HepG2 (cell line): ENCODE results near the gene CTSA. TPM values are rescaled to one million over a fixed set of nuclear protein-coding genes. Genes with fewer than 3 reads are reported as not detected.

Experiments
- ATF1 ChIP-seq: IDR thresholded peaks from 2 replicates; pipeline ENCODE4 v1.6.1; 2016; ENCODE audit warnings: mild to moderate bottlenecking, control low read depth
- EP300 ChIP-seq, 3 experiments: sonication (generic) in 1 of 3; formaldehyde crosslinking in 1 of 3; IDR thresholded peaks; 2 replicates each; pipeline versions ENCODE4 v1.5.1 to v1.6.1; 2011 to 2020; ENCODE audit warnings: low read depth in 2 of 3, low read length in 2 of 3, borderline replicate concordance in 1 of 3, improper control_type of control experiment in 1 of 3, mild to moderate bottlenecking in 1 of 3, missing genetic modification reagents in 1 of 3, moderate library complexity in 1 of 3
- FOSL1 ChIP-seq: sonication (generic); formaldehyde crosslinking; IDR thresholded peaks from 2 replicates; pipeline ENCODE4 v1.9.0; 2021; ENCODE audit warnings: missing genetic modification reagents, borderline replicate concordance
- FOXJ3 ChIP-seq: sonication (generic); formaldehyde crosslinking; IDR thresholded peaks from 2 replicates; pipeline ENCODE4 v1.4.0; 2020; ENCODE audit warnings: missing genetic modification reagents, mild to moderate bottlenecking, borderline replicate concordance
- MEF2D ChIP-seq: sonication (generic); formaldehyde crosslinking; IDR thresholded peaks from 2 replicates; pipeline ENCODE4 v1.5.1; 2020; ENCODE audit warnings: mild to moderate bottlenecking, missing genetic modification reagents
- MZF1 ChIP-seq: sonication (generic); formaldehyde crosslinking; IDR thresholded peaks from 2 replicates; pipeline ENCODE4 v1.8.1; 2023; ENCODE audit warnings: mild to moderate bottlenecking, missing genetic modification reagents, borderline replicate concordance
- PATZ1 ChIP-seq: sonication (generic); formaldehyde crosslinking; IDR thresholded peaks from 2 replicates; pipeline ENCODE4 v1.4.0; 2020; ENCODE audit warnings: missing genetic modification reagents
- RFX1 ChIP-seq: fragments of 450-650 bp; IDR thresholded peaks from 2 replicates; pipeline ENCODE4 v1.6.1; 2017
- ZNF367 ChIP-seq: sonication (generic); formaldehyde crosslinking; IDR thresholded peaks from 2 replicates; pipeline ENCODE4 v1.4.0; 2020; ENCODE audit warnings: missing genetic modification reagents, borderline replicate concordance
- ZNF607 ChIP-seq: sonication (generic); formaldehyde crosslinking; IDR thresholded peaks from 2 replicates; pipeline ENCODE4 v1.5.1; 2020; ENCODE audit warnings: missing genetic modification reagents, mild to moderate bottlenecking, borderline replicate concordance
- ZNF773 ChIP-seq: sonication (generic); formaldehyde crosslinking; IDR thresholded peaks from 2 replicates; pipeline ENCODE4 v1.4.0; 2020; ENCODE audit warnings: missing genetic modification reagents, borderline replicate concordance
- polyA plus RNA-seq, 8 experiments: library from polyadenylated mRNA; depleted of rRNA in 3 of 8; stranded (reverse) in 7 of 8; unstranded in 1 of 8; fragments of >200 nt; fragmentation: Illumina TruSeq in 4 of 8; extraction: Trizol in 4 of 8; gene quantifications; 2 replicates each; pipeline versions ENCODE4 v1.2.1 to v1.2.3, GENCODE V29; 2011 to 2016; ENCODE audit warnings: low read depth in 4 of 8, missing spikeins in 1 of 8, mixed read lengths in 1 of 8; ENCODE audit not compliant: insufficient read depth in 1 of 8
- total RNA-seq, 5 experiments: library from RNA; depleted of rRNA; stranded (reverse); fragments of >200 nt; fragmentation: Illumina TruSeq; extraction: Trizol; gene quantifications; 2 replicates each; pipeline ENCODE4 v1.2.3, GENCODE V29; 2016; ENCODE audit warnings: low read depth in 1 of 5
- TF ChIP-seq, protein P1 (sequence below): sonication (generic); formaldehyde crosslinking; IDR thresholded peaks from 2 replicates; pipeline ENCODE4 v1.4.0; 2020; ENCODE audit warnings: missing genetic modification reagents, borderline replicate concordance
- TF ChIP-seq, protein P2 (sequence below): sonication (generic); formaldehyde crosslinking; IDR thresholded peaks from 2 replicates; pipeline ENCODE4 v1.4.0; 2020; ENCODE audit warnings: low read depth, missing genetic modification reagents
- TF ChIP-seq, protein P3 (sequence below): sonication (generic); formaldehyde crosslinking; IDR thresholded peaks from 2 replicates; pipeline ENCODE4 v1.4.0; 2020; ENCODE audit warnings: missing genetic modification reagents, borderline replicate concordance

Gene CTSA
- total and polyA plus RNA-seq, 2 of the 13 experiments (the other 11 are each of a cell fraction or from before 2014, with no cell fraction given), result 202 to 231 TPM

GRCh38 chr20:45890985-45891983 is at the start of gene CTSA, which contains the start of gene NEURL2 (continued):
- TF ChIP-seq EP300 (IDR thresholded peaks at IDR 0.05; ENCODE audit: low read depth in 2 of 2, low read length in 2 of 2) (peak; percentile 87 to 97), EP300 (CRISPR knock-in tag; IDR thresholded peaks at IDR 0.05; ENCODE audit: borderline replicate concordance) (peak; percentile 95), FOSL1 (CRISPR knock-in tag) (peak; percentile 23), ZNF367 (no peak), MEF2D (peak; percentile 98), ZNF773 (CRISPR knock-in tag) (peak; percentile 37; the same call in 1 of the 2 replicates), ATF1 (CRISPR knock-in tag) (no peak), ZNF607 (CRISPR knock-in tag) (peak; percentile 98), MZF1 (peak; percentile 78), RFX1 (no peak), FOXJ3 (peak; percentile 90; the same call in 1 of the 2 replicates), PATZ1 (CRISPR knock-in tag) (peak; percentile 100)
- TF ChIP-seq, protein P1, sequence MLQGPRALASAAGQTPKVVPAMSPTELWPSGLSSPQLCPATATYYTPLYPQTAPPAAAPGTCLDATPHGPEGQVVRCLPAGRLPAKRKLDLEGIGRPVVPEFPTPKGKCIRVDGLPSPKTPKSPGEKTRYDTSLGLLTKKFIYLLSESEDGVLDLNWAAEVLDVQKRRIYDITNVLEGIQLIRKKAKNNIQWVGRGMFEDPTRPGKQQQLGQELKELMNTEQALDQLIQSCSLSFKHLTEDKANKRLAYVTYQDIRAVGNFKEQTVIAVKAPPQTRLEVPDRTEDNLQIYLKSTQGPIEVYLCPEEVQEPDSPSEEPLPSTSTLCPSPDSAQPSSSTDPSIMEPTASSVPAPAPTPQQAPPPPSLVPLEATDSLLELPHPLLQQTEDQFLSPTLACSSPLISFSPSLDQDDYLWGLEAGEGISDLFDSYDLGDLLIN (CRISPR knock-in tag), result peak; percentile 98; the same call in 1 of the 2 replicates
- TF ChIP-seq, protein P2, sequence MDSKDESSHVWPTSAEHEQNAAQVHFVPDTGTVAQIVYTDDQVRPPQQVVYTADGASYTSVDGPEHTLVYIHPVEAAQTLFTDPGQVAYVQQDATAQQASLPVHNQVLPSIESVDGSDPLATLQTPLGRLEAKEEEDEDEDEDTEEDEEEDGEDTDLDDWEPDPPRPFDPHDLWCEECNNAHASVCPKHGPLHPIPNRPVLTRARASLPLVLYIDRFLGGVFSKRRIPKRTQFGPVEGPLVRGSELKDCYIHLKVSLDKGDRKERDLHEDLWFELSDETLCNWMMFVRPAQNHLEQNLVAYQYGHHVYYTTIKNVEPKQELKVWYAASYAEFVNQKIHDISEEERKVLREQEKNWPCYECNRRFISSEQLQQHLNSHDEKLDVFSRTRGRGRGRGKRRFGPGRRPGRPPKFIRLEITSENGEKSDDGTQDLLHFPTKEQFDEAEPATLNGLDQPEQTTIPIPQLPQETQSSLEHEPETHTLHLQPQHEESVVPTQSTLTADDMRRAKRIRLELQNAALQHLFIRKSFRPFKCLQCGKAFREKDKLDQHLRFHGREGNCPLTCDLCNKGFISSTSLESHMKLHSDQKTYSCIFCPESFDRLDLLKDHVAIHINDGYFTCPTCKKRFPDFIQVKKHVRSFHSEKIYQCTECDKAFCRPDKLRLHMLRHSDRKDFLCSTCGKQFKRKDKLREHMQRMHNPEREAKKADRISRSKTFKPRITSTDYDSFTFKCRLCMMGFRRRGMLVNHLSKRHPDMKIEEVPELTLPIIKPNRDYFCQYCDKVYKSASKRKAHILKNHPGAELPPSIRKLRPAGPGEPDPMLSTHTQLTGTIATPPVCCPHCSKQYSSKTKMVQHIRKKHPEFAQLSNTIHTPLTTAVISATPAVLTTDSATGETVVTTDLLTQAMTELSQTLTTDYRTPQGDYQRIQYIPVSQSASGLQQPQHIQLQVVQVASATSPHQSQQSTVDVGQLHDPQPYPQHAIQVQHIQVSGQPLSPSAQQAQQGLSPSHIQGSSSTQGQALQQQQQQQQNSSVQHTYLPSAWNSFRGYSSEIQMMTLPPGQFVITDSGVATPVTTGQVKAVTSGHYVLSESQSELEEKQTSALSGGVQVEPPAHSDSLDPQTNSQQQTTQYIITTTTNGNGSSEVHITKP (CRISPR knock-in tag), result peak; percentile 94
- TF ChIP-seq, protein P3, sequence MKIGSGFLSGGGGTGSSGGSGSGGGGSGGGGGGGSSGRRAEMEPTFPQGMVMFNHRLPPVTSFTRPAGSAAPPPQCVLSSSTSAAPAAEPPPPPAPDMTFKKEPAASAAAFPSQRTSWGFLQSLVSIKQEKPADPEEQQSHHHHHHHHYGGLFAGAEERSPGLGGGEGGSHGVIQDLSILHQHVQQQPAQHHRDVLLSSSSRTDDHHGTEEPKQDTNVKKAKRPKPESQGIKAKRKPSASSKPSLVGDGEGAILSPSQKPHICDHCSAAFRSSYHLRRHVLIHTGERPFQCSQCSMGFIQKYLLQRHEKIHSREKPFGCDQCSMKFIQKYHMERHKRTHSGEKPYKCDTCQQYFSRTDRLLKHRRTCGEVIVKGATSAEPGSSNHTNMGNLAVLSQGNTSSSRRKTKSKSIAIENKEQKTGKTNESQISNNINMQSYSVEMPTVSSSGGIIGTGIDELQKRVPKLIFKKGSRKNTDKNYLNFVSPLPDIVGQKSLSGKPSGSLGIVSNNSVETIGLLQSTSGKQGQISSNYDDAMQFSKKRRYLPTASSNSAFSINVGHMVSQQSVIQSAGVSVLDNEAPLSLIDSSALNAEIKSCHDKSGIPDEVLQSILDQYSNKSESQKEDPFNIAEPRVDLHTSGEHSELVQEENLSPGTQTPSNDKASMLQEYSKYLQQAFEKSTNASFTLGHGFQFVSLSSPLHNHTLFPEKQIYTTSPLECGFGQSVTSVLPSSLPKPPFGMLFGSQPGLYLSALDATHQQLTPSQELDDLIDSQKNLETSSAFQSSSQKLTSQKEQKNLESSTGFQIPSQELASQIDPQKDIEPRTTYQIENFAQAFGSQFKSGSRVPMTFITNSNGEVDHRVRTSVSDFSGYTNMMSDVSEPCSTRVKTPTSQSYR (CRISPR knock-in tag), result peak; percentile 98
